A549 (cell line): ENCODE results near the gene LAMA1. TPM values are rescaled to one million over a fixed set of nuclear protein-coding genes. Genes with fewer than 3 reads are reported as not detected.
A peak's percentile ranks its signal among the peaks of the same experiment; 100 is the strongest.

Experiments
- ATAC-seq, 2 experiments: fragments of 200-7000 bp in 1 of 2; fragments of >200 bp in 1 of 2; cut with Nextera tagmentation in 1 of 2; cut with Tn5 transposase in 1 of 2; 3 replicates each; pipeline versions ENCODE4 v1.8.0 to v1.9.1; 2018 to 2020; ENCODE audit warnings: mild to moderate bottlenecking in 1 of 2, moderate library complexity in 1 of 2
- CTCF ChIA-PET: fragments of 300-600 bp; sonication (Branson Sonifier 250); formaldehyde crosslinking; extraction: SDS; loops from one replicate; lab custom pipeline; 2021; ENCODE audit warnings: antibody characterized with exemption, inconsistent platforms; lab: Yijun Ruan, JAX
- POLR2A ChIA-PET: fragments of 350-600 bp; formaldehyde crosslinking; extraction: SDS; loops from one replicate; lab custom pipeline; 2021; ENCODE audit warnings: antibody characterized with exemption, inconsistent platforms; lab: Yijun Ruan, JAX
- DNase-seq, 2 experiments: peaks; one replicate each; pipeline versions ENCODE4 v3.0.0 to v3.0.0-alpha.2; 2011 to 2016; ENCODE audit warnings: low read depth in 1 of 2, low spot score in 1 of 2
- FAIRE-seq: peaks from 2 replicates; lab custom pipeline; 2011; peaks lifted over from hg19 to GRCh38; lab: Jason Lieb, UNC
- H3K27ac ChIP-seq, 2 experiments: fragments of >200 bp; sonication (Bioruptor Twin); formaldehyde crosslinking; 3 replicates each; pipeline ENCODE4 v1.5.1; 2016 to 2017
- H3K4me1 ChIP-seq: fragments of >200 bp; sonication (Bioruptor Twin); formaldehyde crosslinking; 3 replicates; pipeline ENCODE4 v1.6.1; 2016
- H3K4me2 ChIP-seq: fragments of >200 bp; sonication (Bioruptor Twin); formaldehyde crosslinking; 3 replicates; pipeline ENCODE4 v1.6.1; 2016
- H3K4me3 ChIP-seq: fragments of >200 bp; sonication (Bioruptor Twin); formaldehyde crosslinking; 3 replicates; pipeline ENCODE4 v1.5.1; 2016
- H3K9me3 ChIP-seq: fragments of >200 bp; sonication (Bioruptor Twin); formaldehyde crosslinking; 3 replicates; pipeline ENCODE4 v1.6.1; 2016
- ATOH8 ChIP-seq: fragments of 250-450 bp; sonication (Bioruptor Pico); IDR thresholded peaks from 2 replicates; pipeline ENCODE4 v1.5.0; 2020; ENCODE audit warnings: low read depth, mild to moderate bottlenecking, moderate library complexity
- CEBPB ChIP-seq, 2 experiments: fragments of >200 bp in 1 of 2; sonication (Bioruptor Twin) in 1 of 2; formaldehyde crosslinking in 1 of 2; IDR thresholded peaks; 2 replicates each; pipeline ENCODE4 v1.6.1; 2012 to 2016
- ELK1 ChIP-seq: fragments of 150-350 bp; IDR thresholded peaks from 2 replicates; pipeline ENCODE4 v1.6.1; 2014; ENCODE audit warnings: low read depth, mild to moderate bottlenecking, low read length
- EP300 ChIP-seq, 2 experiments: fragments of >200 bp; sonication (Bioruptor Twin); formaldehyde crosslinking; IDR thresholded peaks; 2 replicates in 1 of 2; 3 replicates in 1 of 2; pipeline ENCODE4 v1.6.1; 2016 to 2017
- HOXB5 ChIP-seq: fragments of 250-450 bp; sonication (Bioruptor Pico); IDR thresholded peaks from 2 replicates; pipeline ENCODE4 v1.5.0; 2020; ENCODE audit warnings: mild to moderate bottlenecking, moderate library complexity
- KDM1A ChIP-seq: fragments of 200-600 bp; sonication (generic); IDR thresholded peaks from 2 replicates; pipeline ENCODE4 v1.6.1; 2016; ENCODE audit warnings: low read depth, mild to moderate bottlenecking
- MAFK ChIP-seq: fragments of 450-650 bp; IDR thresholded peaks from 2 replicates; pipeline ENCODE4 v1.6.1; 2014; ENCODE audit not compliant: partially characterized antibody
- MYC ChIP-seq: IDR thresholded peaks from 2 replicates; pipeline ENCODE4 v1.6.1; 2012; ENCODE audit warnings: mild to moderate bottlenecking, inconsistent platforms, low read length, improper control_type of control experiment, borderline replicate concordance
- NR3C1 ChIP-seq: fragments of >200 bp; sonication (Bioruptor Twin); formaldehyde crosslinking; IDR thresholded peaks from 3 replicates; pipeline ENCODE4 v1.6.1; 2017
- PHF8 ChIP-seq: fragments of 200-600 bp; sonication (generic); IDR thresholded peaks from 2 replicates; pipeline ENCODE4 v1.6.1; 2016; ENCODE audit warnings: low read depth, mild to moderate bottlenecking, antibody characterized with exemption, moderate library complexity, borderline replicate concordance
- POLR2AphosphoS2 ChIP-seq: conservative IDR thresholded peaks from 2 replicates; pipeline ENCODE4 v1.6.1; 2012; ENCODE audit warnings: low read length, improper control_type of control experiment, inconsistent platforms
- RCOR1 ChIP-seq: fragments of 150-350 bp; IDR thresholded peaks from 2 replicates; pipeline ENCODE4 v1.6.1; 2014; ENCODE audit warnings: antibody characterized with exemption, low read length, low read depth
- RFX5 ChIP-seq: fragments of 450-650 bp; IDR thresholded peaks from 2 replicates; pipeline ENCODE4 v1.7.1; 2014; ENCODE audit warnings: antibody characterized with exemption, mild to moderate bottlenecking, moderate library complexity
- SMC3 ChIP-seq: fragments of >200 bp; sonication (Bioruptor Twin); formaldehyde crosslinking; IDR thresholded peaks from 3 replicates; pipeline ENCODE4 v1.6.1; 2018; ENCODE audit warnings: inconsistent platforms
- TP53 ChIP-seq: fragments of 250-450 bp; sonication (Bioruptor Pico); IDR thresholded peaks from 2 replicates; pipeline ENCODE4 v1.5.0; 2021; ENCODE audit warnings: mild to moderate bottlenecking, moderate library complexity
- ZC3H11A ChIP-seq: fragments of 450-650 bp; IDR thresholded peaks from 2 replicates; pipeline ENCODE4 v1.6.1; 2014; ENCODE audit warnings: antibody characterized with exemption, mild to moderate bottlenecking
- ZFP36 ChIP-seq: fragments of 450-650 bp; IDR thresholded peaks from 2 replicates; pipeline ENCODE4 v1.6.1; 2014; ENCODE audit warnings: borderline replicate concordance; ENCODE audit not compliant: partially characterized antibody
- ZNF302 ChIP-seq: fragments of 250-450 bp; sonication (Bioruptor Pico); IDR thresholded peaks from 2 replicates; pipeline ENCODE4 v1.9.0; 2021; ENCODE audit warnings: inconsistent platforms, mild to moderate bottlenecking, moderate library complexity
- WGBS: methylation state at CpG from one replicate; pipeline ENCODE4 v1.1.6; 2017; ENCODE audit errors: missing lambda C conversion rate; 5-methylcytosine and 5-hydroxymethylcytosine counted together
- polyA plus RNA-seq, 4 experiments: library from polyadenylated mRNA; depleted of rRNA in 3 of 4; stranded (reverse); fragments of >200 nt; fragmentation: RNase III in 1 of 4; extraction: RNeasy Plus Mini Kit Qiagen cat#74134 plus additional on column Dnase treatment in 1 of 4; gene quantifications; 2 replicates in 3 of 4; 3 replicates in 1 of 4; pipeline ENCODE4 v1.2.3, GENCODE V29; 2011 to 2017

LAMA1 gene
- polyA plus RNA-seq, 2 of the 4 experiments (the other 2 are of a cell fraction) = 0.05 to 0.06 TPM

GRCh38 chr18:6979954-6980353 lies 137.6 kb downstream of the LAMA1 start:
- Histone ChIP-seq H3K4me1 (no peaks in the 10 kb centered on the region), H3K4me3 (no peak overlapping the region), H3K27ac (no peak overlapping the region), H3K4me2 (no peak overlapping the region), H3K9me3 (no peaks in the 10 kb centered on the region)
- ChIA-PET CTCF (no interaction called here), POLR2A (no interaction called here)
- FAIRE-seq = no peak
- WGBS = 38% methylated on average over 3 of the region's 3 CpGs
- TF ChIP-seq RFX5 (no peak), NR3C1 (no peak), EP300 (IDR thresholded peaks at IDR 0.05) (no peak), ZFP36 (no peak)
- ATAC-seq = no peak
- DNase-seq = no peak

- DNase-seq (no peak), FAIRE-seq (no peak), ATAC-seq (no peak)
- TF ChIP-seq MYC (no peak), KDM1A (no peak), ELK1 (no peak), TP53 (CRISPR knock-in tag) (no peak), ZC3H11A (no peak), PHF8 (no peak), RFX5 (no peak), ZNF302 (no peak), ZFP36 (no peak), SMC3 (no peak), RCOR1 (no peak), CEBPB (IDR thresholded peaks at IDR 0.05) (no peak)
- H3K27ac ChIP-seq = no peak overlapping the region
- H3K4me2 ChIP-seq = no peak overlapping the region
- no peak overlapping the region for H3K4me3 ChIP-seq
- ChIA-PET CTCF (no interaction called here), POLR2A (no interaction called here)
- H3K9me3 ChIP-seq = no peaks in the 10 kb centered on the region
- 24% methylated on average over 3 of the region's 3 CpGs for WGBS
- no peaks in the 10 kb centered on the region for H3K4me1 ChIP-seq
These were observed 140.7 kb downstream of the LAMA1 start for GRCh38 chr18:6976935-6977334.

GRCh38 chr18:6975084-6975483 lies 142.5 kb downstream of the LAMA1 start:
- no peak overlapping the region for H3K27ac ChIP-seq
- no peaks in the 10 kb centered on the region for H3K9me3 ChIP-seq
- DNase-seq (no peak), FAIRE-seq (no peak), ATAC-seq (no peak)
- H3K4me1 ChIP-seq = no peaks in the 10 kb centered on the region
- ChIA-PET CTCF (no interaction called here), POLR2A (no interaction called here)
- WGBS = 29% methylated on average over 6 of the region's 6 CpGs
- H3K4me3 ChIP-seq = no peak overlapping the region
- TF ChIP-seq ATOH8 (no peak), HOXB5 (CRISPR knock-in tag) (no peak), POLR2AphosphoS2 (no peak)
- no peak overlapping the region for H3K4me2 ChIP-seq

GRCh38 chr18:6971823-6972478 lies 145.6 kb downstream of the LAMA1 start:
- CTCF ChIA-PET = no interaction called here
- Histone ChIP-seq H3K4me1 (no peaks in the 10 kb centered on the region), H3K9me3 (no peaks in the 10 kb centered on the region), H3K27ac (no peak overlapping the region)
- POLR2A ChIA-PET = no interaction called here
- FAIRE-seq = no peak
- TF ChIP-seq MAFK (peak; percentile 67), PHF8 (no peak)
- TF ChIP-seq, all 56 proteins: peak for 1
- DNase-seq (no peak), ATAC-seq (no peak)
- Histone ChIP-seq H3K4me3 (no peak overlapping the region), H3K4me2 (no peak overlapping the region)
- 53% methylated on average over 7 of the region's 7 CpGs for WGBS
